Astrocyte (in vitro differentiated cells and primary cell): ENCODE data around the gene ELFN2.

Source experiments
- EZH2 ChIP-seq: IDR thresholded peaks from 2 replicates; pipeline ENCODE4 v1.6.1; 2012; ENCODE audit warnings: mild to moderate bottlenecking, low read length, inconsistent platforms; ENCODE audit not compliant: insufficient read depth
- TF ChIP-seq, protein P1 (sequence below): IDR thresholded peaks from 2 replicates; pipeline ENCODE4 v1.5.1; 2011; ENCODE audit warnings: low read depth, mild to moderate bottlenecking, inconsistent platforms, low read length, moderate library complexity; ENCODE audit not compliant: insufficient read depth

DNA sequence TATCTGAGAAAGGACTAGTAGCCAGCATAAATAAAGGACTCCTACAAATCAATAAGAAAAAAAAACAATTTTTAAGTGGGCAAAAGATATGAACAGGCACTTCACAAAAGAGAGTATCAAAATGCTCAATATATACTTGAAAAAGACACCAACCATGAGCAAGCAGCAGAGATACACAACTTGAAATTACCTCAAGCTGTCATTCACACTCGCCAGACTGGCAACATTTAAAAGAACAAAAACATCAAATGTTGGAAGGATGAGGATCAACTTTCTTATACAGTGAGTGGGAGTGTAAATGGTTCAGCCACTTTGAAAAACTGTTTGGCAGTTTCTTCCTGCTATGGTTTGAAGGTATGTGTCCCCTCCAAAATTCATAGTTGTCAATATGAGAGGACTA, 23.9 kb upstream of the ELFN2 start:
- TF ChIP-seq, protein P1, sequence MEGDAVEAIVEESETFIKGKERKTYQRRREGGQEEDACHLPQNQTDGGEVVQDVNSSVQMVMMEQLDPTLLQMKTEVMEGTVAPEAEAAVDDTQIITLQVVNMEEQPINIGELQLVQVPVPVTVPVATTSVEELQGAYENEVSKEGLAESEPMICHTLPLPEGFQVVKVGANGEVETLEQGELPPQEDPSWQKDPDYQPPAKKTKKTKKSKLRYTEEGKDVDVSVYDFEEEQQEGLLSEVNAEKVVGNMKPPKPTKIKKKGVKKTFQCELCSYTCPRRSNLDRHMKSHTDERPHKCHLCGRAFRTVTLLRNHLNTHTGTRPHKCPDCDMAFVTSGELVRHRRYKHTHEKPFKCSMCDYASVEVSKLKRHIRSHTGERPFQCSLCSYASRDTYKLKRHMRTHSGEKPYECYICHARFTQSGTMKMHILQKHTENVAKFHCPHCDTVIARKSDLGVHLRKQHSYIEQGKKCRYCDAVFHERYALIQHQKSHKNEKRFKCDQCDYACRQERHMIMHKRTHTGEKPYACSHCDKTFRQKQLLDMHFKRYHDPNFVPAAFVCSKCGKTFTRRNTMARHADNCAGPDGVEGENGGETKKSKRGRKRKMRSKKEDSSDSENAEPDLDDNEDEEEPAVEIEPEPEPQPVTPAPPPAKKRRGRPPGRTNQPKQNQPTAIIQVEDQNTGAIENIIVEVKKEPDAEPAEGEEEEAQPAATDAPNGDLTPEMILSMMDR: no peak
- TF ChIP-seq EZH2: no peak
